HG03103 (cell line): ENCODE results near the gene ABCC4.

Experiments used
- ATAC-seq: cut with Tn5 transposase; IDR thresholded peaks from one replicate; pipeline ENCODE4 v1.9.1; 2021; ENCODE audit warnings: low read depth; ENCODE audit not compliant: unreplicated experiment

The ABCC4 gene

DNA sequence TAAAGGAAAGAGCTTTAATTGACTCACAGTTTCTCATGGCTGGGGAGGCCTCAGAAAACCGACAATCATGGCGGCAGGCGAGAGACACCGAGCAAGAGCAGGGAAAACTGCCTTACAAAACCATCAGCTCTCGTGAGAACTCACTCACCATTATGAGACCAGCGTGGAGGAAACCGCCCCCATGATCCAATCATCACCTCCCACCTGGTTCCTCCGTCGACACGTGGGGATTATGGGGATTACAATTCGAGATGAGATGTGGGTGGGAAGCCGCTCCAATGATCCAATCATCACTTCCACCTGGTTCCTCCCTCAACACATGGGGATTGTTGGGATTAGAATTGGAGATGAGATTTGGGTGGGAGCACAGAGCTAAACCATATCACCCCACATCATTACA, 293.9 kb downstream of the ABCC4 start:
- ATAC-seq = no peak

DNA sequence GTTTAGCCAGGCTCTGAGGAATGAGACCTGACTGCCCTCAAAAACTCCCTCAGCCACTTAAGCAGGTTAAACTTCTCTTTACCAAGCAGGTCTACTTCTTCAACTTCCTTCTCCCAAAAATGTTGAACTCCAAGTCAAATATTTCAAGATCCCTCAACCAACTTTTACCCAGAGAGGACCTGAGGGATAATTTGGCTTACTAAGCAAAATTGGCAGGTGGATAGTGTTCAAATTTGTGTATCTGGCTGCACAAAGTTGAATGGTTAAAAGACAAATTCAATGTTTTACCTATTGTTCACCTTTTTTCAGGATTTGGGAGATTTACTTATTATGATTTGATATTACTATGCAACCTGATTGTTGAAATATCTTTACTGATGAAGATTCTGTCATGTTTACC, 296.0 kb downstream of the ABCC4 start:
- no peak for ATAC-seq

DNA sequence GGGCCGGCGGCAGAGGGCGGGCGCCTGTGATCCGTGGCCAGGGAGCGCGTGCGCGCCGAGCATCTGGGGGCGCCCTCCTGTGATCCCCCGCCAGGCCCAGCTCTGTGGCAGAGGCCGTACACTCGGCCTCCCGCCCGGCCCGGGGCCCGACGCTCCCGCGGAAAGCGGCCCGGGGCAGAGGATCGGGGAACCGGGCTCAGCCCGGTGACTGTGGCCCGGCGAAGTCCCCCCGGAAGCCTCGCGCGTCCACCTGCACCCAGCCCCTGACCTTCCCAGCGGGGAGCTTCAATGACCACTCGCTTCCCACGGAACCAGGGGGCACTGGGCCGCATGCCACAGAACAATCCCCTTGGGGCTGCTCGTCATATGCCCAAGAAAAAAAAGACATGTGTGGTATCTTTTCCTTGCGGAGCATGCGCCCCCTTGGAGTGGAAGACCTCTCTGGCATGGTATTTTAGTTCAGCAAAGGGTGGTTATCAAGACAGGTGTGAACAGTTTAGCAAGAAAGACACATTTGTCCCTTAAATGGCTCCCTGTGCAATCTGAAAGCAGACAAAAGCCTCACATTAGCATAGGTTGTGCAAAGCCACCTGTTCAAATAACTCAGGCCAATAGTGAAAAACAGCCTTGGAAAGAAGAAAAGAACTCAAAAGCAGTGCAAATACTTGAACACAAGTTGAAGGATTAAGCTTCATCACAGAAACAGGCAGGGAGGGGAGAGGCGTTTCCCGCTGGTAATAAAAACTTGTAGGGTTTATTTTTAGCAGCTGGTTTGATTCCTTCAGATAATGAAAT, 298.0 kb downstream of the ABCC4 start:
- no peak for ATAC-seq

DNA sequence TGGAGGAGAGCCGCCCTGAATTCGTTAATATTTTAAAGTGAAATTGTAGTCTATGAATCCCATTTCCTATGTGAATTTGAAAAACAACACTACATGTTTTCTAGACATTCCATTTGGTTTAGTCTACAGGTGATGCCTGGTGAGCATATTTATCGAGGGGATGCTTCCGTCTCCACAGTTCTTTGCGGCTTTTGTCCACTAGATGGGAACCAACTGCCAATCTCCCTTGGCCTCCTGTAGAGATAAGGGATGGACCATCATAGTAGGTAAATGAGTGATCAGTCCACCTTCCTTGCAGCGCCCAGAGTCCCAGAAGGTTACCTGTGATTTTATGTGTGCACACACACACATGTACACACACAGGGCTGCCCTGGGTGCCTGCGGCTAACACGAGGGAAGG, 299.1 kb downstream of the ABCC4 start:
- no peak for ATAC-seq

DNA sequence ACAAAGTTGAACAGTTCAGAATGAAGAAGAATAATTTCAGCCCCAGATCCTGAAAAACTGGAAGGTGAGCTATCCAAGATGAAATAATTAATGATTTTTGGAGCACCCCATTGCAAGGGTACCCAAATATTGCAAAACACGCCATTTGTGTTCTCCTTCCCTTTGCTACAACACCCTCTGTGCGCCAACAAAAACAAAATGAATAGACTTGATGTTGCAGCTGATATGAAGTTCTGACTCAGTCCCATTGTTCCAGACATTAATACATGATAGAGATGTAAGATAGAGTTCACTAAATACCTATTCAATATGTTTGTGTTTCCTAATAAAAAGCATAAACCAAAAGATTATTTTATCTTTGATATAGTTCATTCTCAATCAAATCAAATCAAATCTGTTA, 301.4 kb downstream of the ABCC4 start:
- ATAC-seq = no peak

DNA sequence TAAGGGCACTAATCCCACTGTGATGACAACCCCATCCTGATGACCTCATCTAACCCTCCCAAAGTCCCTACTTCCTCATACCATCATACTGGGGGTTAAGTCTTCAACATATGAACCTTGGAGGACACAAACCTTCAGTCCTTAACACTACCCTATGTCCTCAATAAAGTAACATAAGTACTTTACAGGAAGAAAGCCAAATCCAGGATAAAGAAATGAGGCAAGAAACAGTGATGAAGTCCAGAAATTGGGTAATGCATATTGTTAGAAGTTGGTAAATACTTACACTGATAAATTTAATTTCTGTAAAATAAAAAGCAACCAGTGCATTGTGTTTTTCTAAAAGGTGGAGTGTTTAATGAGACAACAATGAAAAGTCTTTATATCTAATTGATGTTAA, 304.1 kb downstream of the ABCC4 start:
- ATAC-seq = no peak

DNA sequence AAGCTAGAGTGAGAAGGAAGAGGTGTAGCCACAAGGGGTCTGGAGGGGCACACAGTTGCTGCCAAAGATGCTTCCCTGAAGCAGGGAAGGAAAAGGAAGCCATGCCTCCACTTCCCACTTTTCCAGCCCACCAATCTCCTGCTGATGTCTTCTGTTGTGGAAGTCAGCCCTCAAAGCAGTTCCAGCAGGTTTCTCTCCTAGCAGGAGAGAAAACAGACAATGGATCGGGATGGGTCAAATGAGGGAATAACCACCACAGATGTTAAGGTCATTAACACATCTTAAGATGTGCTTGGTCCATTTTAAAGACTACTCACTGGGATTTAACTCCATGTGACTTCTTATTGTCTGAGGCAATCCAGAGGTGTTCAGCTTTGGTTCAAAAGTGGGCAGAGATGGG, 304.8 kb downstream of the ABCC4 start:
- ATAC-seq = no peak

DNA sequence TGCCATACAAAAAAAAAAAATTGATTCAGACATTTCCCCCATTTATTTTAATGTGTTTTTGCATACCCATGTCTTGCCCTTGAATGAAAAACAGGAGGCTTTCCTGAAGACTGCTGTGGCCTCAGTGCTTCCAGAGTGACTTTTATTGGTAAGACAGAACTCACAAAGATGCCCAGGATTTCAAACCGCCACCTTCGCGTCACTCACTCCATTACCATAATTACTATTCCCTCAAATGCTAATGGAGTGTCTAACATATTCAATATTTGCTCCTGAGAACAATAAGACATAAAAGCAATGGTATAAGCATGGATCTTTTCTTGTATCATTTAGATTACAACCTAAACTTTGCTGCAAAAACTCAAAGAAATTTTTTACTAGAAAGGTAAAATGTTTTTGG, 306.7 kb downstream of the ABCC4 start:
- ATAC-seq = no peak

DNA sequence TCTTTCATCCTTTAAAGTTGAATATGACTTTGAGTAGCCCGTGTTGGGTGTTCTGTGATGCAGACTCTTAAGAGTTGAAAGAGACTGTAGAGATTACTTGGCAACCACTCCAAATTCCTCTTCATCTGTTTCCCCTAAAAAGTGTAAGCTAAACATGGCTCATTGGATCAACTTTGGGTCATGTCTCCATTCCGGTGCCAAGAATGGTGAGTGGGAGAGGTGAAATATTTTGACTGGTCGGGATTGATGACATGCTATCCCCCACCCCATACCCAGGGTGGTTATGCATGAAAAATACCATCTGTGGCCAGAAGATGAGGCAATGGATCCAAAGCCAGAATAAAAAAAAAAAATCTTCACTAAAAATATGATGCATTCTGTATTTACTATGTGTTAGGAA, 307.6 kb downstream of the ABCC4 start:
- ATAC-seq = no peak

DNA sequence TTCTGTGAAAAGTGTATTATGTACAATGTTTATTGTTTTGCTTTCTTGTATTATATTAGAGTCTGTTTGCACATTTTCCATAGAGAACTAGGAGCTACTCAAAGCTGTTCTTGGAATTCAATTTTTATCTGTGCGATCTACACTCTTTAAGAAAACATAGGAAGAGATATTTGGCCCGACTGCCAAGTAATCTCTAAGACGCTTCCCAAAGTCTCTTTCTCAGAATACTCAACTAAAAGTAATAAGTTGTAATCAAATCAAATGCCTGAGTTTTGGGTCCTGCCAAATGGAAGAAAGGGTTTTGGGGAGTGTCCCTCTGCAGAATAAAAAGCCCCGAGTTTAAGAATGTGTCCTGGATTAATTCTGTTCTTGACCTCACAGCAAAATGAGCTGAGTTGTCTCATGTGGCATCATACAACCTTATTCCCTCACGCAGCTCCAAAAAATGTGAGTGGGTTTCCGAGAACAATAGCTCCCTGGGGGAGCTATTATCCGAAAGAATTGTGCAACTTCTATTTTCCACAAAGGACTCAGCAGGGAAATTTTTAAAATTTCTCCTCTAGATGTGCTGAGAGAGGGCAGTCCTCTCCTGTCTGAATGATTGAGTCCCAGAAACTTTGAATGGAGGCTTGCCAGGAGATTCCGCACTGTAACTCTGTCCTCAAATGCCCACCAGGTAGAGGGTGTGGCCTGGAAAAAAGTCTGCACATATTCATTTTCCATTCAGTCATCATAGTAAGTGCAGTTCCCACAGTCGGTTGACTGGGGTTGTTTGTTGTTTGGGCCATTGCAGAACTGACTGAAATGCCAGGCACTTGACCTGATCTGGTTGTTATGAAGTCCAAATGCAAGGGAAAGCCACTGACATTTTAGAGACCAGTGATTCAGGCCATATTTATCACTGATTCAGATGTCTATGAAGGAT, 309.0 kb downstream of the ABCC4 start:
- no peak for ATAC-seq

DNA sequence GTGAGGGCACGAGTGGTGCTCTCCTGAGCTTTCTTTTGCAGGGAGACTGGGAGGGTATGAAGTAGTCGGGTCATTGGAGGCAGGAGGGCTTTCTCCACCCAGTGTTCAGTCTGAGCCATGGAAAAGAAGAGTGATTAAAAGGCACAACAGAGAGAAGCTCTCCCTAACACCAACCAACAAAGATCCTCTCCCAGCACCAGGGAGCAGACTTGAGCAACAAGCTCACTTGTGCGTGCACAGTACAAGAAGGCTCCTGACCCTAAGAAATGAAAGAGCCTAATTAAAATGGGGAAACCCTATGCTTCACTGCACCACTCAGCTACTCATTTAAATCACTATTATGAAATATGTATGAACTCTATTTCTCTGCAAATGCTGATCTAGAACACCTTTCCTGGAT, 312.6 kb downstream of the ABCC4 start:
- ATAC-seq = no peak

DNA sequence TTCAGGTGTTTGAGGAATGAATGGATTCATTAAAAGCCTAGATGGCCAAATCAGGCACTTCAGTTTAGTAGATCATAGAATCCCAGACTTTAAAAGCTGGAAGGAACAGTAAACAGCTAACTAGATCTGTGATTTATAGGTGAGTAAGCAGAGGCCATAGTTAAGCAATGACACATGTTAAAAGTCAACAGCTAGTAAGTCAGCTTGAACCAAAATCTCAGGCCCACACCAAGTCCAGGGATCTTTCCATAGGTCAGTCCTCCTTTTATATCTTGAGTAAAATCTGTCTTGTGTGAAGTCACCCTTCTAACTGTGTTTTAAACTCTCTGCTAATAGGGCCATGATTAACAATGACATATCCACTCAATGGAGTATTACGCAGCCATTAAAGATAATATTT, 313.4 kb downstream of the ABCC4 start:
- no peak for ATAC-seq

DNA sequence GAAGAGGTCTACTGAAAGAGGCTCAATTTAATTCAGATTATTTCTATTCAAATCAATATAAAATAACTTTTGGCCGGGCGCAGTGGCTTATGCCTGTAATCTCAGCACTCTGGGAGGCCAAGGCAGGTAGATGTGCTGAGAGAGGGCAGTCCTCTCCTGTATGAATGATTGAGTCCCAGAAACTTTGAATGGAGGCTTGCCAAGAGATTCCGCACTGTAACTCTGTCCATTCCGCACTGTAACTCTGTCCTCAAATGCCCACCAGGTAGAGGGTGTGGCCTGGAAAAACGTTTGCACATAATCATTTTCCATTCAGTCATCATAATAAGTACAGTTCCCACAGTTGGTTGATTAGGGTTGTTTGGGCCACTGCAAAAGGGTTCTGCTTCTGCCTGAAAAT, 314.2 kb downstream of the ABCC4 start:
- ATAC-seq = no peak

DNA sequence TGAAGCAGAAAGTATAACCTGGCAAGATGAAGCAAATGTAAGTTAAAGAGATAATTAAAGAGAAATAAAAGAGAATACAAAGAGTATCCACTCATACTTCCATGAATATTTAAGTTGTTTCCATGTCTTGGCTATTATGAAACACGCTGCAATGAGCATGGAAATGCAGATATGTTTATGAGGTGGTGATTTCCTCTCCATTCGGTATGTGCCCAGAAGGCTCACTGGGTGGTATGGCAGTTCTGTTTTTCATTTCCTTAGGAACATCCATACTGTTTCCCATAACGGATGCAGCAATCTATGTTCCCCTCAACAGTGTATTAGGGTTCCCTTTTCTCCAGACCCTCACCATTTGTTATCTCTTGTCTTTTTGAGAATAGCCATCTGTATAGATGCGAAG, 316.3 kb downstream of the ABCC4 start:
- ATAC-seq = no peak

DNA sequence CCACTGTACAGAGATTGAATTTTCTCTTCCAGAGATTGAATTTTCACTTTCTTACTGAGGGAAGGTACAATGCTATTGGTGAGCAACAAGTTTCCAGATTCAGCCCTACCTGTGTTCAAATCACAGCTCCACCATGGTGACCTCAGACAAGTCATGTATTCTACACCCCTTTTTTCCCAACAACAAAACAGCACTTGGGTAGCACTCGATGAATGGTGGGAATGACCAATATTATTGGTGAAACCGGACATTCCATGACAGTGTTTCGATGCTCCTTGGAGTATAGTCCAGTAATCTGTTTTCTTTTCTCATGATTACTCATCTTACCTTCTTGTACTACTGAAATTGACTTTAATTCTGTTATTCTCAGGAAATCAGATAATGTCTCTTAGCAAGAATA, 322.7 kb downstream of the ABCC4 start:
- ATAC-seq = no peak

DNA sequence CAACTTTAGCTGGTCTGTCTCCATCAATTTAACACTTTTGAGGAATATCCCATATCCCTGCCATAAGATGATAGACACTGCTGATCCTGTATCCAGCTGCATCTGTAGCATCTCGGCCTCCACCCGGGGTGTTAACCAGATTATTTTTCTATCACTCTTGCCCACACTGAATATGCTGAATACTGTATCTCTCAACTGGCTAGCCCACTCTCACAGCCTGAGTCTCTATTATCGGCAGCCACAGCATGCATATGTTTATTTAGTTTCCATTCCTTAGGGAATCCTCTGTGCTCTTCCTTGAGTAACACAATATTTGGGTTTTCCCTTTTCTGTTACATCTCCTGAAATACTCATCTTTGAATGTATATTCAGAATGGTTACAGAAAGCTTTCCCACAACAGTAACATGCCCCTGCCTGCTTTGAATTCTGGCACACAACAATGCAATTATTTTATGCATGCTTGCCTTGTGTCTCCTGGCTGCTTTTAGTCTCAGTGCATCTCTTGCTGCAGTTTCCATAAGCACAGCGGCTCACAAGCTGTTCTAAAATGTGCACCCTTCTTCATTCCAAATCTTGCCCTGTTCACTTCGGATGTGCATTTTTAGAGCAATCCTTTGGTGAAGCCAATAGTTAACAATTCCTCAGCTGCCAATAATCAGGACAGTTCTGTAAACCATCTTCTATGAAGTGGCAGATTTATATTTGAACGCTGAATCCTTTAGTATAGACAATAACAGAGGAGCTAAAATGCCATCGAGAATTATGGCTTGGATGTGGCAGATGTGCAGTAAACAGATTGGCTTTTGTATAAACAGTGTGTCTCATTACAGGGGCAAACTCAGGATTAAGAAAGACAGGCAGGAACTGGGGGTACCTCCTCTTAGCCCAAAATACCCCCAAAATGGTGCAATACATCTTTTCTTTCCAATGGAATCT, 327.0 kb downstream of the ABCC4 start:
- ATAC-seq = no peak

DNA sequence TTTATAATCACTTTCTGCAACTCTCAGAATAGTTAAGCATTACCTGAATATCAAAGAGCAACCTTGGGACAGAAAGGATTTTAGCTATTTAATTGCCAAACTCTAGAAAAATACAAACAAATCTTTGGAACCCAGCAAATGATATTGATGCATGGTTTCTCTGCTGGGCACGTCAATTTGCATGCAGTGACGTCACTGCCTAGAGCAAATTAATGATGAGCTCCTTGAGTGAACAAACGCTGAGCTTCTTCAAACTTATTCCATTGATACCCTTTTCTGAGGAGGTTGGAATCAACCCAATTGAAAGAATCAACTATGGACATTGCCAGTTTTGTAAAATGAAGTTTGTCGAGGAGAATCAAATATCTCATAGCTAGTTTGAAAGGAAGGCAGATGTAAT, 329.0 kb downstream of the ABCC4 start:
- no peak for ATAC-seq
